Measurements from ENCODE around the gene CTSD.

DNA sequence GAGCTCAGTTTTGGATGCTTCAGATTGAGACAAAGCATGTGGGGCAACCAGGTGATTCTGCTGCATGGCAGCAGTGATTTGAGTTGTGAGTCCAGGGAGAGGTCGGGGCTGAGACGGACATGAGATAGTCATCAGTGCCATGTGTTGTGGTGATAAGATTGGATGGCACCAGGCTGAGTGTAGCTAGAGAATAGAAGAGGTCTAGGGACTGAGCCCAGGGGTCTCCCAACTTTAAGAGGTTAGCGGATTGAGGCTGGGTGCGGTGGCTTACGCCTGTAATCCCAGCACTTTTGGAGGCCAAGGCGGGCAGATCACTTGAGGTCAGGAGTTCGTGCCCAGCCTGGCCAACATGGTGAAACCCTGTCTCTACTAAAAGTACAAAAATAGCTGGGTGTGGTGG, 6.3 kb upstream of the CTSD start:
- TF ChIP-seq, protein P1, sequence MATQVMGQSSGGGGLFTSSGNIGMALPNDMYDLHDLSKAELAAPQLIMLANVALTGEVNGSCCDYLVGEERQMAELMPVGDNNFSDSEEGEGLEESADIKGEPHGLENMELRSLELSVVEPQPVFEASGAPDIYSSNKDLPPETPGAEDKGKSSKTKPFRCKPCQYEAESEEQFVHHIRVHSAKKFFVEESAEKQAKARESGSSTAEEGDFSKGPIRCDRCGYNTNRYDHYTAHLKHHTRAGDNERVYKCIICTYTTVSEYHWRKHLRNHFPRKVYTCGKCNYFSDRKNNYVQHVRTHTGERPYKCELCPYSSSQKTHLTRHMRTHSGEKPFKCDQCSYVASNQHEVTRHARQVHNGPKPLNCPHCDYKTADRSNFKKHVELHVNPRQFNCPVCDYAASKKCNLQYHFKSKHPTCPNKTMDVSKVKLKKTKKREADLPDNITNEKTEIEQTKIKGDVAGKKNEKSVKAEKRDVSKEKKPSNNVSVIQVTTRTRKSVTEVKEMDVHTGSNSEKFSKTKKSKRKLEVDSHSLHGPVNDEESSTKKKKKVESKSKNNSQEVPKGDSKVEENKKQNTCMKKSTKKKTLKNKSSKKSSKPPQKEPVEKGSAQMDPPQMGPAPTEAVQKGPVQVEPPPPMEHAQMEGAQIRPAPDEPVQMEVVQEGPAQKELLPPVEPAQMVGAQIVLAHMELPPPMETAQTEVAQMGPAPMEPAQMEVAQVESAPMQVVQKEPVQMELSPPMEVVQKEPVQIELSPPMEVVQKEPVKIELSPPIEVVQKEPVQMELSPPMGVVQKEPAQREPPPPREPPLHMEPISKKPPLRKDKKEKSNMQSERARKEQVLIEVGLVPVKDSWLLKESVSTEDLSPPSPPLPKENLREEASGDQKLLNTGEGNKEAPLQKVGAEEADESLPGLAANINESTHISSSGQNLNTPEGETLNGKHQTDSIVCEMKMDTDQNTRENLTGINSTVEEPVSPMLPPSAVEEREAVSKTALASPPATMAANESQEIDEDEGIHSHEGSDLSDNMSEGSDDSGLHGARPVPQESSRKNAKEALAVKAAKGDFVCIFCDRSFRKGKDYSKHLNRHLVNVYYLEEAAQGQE (IDR thresholded peaks at IDR 0.05) = no peak
- TF ChIP-seq CTCF (IDR thresholded peaks at IDR 0.05; ENCODE audit: low read depth, low read length, missing input control) (no peak), ATF3 (IDR thresholded peaks at IDR 0.05) (no peak), MAX (IDR thresholded peaks at IDR 0.05) (no peak), FOXA1 (IDR thresholded peaks at IDR 0.05) (no peak), GABPA (IDR thresholded peaks at IDR 0.05 in 1 of 2, conservative IDR thresholded peaks at IDR 0.05 in 1 of 2) (no peak), RAD21 (IDR thresholded peaks at IDR 0.05) (no peak), YY1 (IDR thresholded peaks at IDR 0.05) (no peak), HNF4G (IDR thresholded peaks at IDR 0.05) (no peak), TAF1 (conservative IDR thresholded peaks at IDR 0.05) (no peak), EGR1 (IDR thresholded peaks at IDR 0.05; ENCODE audit: low read depth in 2 of 2) (no peak), JUND (IDR thresholded peaks at IDR 0.05) (no peak), SP1 (IDR thresholded peaks at IDR 0.05) (no peak)
- TF ChIP-seq, protein P2, sequence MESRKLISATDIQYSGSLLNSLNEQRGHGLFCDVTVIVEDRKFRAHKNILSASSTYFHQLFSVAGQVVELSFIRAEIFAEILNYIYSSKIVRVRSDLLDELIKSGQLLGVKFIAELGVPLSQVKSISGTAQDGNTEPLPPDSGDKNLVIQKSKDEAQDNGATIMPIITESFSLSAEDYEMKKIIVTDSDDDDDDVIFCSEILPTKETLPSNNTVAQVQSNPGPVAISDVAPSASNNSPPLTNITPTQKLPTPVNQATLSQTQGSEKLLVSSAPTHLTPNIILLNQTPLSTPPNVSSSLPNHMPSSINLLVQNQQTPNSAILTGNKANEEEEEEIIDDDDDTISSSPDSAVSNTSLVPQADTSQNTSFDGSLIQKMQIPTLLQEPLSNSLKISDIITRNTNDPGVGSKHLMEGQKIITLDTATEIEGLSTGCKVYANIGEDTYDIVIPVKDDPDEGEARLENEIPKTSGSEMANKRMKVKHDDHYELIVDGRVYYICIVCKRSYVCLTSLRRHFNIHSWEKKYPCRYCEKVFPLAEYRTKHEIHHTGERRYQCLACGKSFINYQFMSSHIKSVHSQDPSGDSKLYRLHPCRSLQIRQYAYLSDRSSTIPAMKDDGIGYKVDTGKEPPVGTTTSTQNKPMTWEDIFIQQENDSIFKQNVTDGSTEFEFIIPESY (IDR thresholded peaks at IDR 0.05) = no peak

Data from liver (tissue), 3 donors.